Pancreas (tissue), 10 donors: ENCODE measurements around the gene HERC6. TPM values are rescaled to one million over a fixed set of nuclear protein-coding genes. Genes with fewer than 3 reads are reported as not detected.
"Not testable (repeated sequence)": the region's sequence is repeated elsewhere in the genome, so short reads cannot be mapped to it uniquely, and the experiment has no call there.

Experiments used
- ATAC-seq, 4 donors: fragments of 200-7000 bp; cut with Tn5 transposase; one replicate each; pipeline versions ENCODE4 v1.8.0 to v1.9.1; 2020; ENCODE audit warnings: mild to moderate bottlenecking in 4 of 4, moderate library complexity in 4 of 4
- DNase-seq, 6 donors: peaks; one replicate each; pipeline ENCODE4 v3.0.0-alpha.2; 2020
- FAIRE-seq: peaks from 2 replicates; lab custom pipeline; 2012; peaks lifted over from hg19 to GRCh38; lab: Jason Lieb, UNC
- H3K27ac ChIP-seq, 4 donors: fragments of 200-600 bp; sonication (generic); 1 replicate in 3 of 4; 2 replicates in 1 of 4; pipeline versions ENCODE4 v1.5.0 to v1.8.0; 2020
- H3K27me3 ChIP-seq, 4 donors: fragments of 200-600 bp; one replicate each; pipeline ENCODE4 v1.8.0; 2021
- H3K36me3 ChIP-seq, 3 donors: fragments of 200-600 bp; sonication (generic) in 1 of 3; one replicate each; pipeline versions ENCODE4 v1.5.0 to v1.8.0; 2020 to 2021
- H3K4me1 ChIP-seq, 3 donors: fragments of 200-600 bp; one replicate each; pipeline ENCODE4 v1.8.0; 2021
- H3K4me3 ChIP-seq, 4 donors: fragments of 200-600 bp; sonication (generic) in 2 of 4; one replicate each; pipeline versions ENCODE4 v1.5.0 to v1.8.0; 2020 to 2021
- H3K9me3 ChIP-seq, 4 donors: fragments of 200-600 bp; one replicate each; pipeline ENCODE4 v1.8.0; 2021
- WGBS, 2 donors: extraction: QIAGEN DNeasy Blood & Tissue Kit; methylation state at CpG; one replicate each; pipeline ENCODE4 v1.1.7; 2013; 5-methylcytosine and 5-hydroxymethylcytosine counted together
- intact Hi-C, 3 donors: fragments of 100-400 bp; cut with DNase I; formaldehyde crosslinking; loops; one replicate each; pipeline versions ENCODE4 v1.11.1 to v1.14.2; 2022
- polyA plus RNA-seq, 2 donors: library from polyadenylated mRNA; stranded (reverse); fragments of 200-250 nt; gene quantifications; one replicate each; pipeline ENCODE4 v1.2.3, GENCODE V29; 2013
- total RNA-seq, 6 donors: library from RNA; stranded (reverse); fragmentation: NEBNext Ultra II Directional in 4 of 6; extraction: Animal tissue kit (Norgen Biotek cat#: 25700) in 4 of 6; gene quantifications; one replicate each; pipeline versions ENCODE4 v1.2.1 to v1.2.4, GENCODE V29; 2021 to 2023
- TF ChIP-seq, protein P1 (sequence below), 4 donors: fragments of 200-600 bp; sonication (generic) in 3 of 4; IDR thresholded peaks; one replicate each; pipeline versions ENCODE4 v1.5.0 to v1.8.0; 2021; ENCODE audit warnings: antibody characterized with exemption in 4 of 4
- donor health status: healthy with polysubstance abuse.
- donor health status: DM: no; HTN: no; CAD: no; lungs with moderate emphysema.
- donor health status: DM: no; HTN: no; CAD: no.
- donor health status: control.
- donor health status: control.
- donor health status: Bipolar disorder and iron deficiency.
- donor health status: DM: yes; HTN: yes; CAD: no.
- donor health status: DM: no; HTN: no; CAD: no.
- donor health status: DM: no; HTN: no; CAD: no.
- donor health status: DM: yes; HTN: yes; CAD: no.

The HERC6 gene
- total and polyA plus RNA-seq, 8 donors, result 2.6 to 8.3 (median 4.6) TPM

GRCh38 chr4:88419874-88420273 lies 41.2 kb downstream of the HERC6 start:
- H3K9me3 ChIP-seq, result no peaks in the 10 kb centered on the region
- no peaks in the 10 kb centered on the region for H3K36me3 ChIP-seq
- FAIRE-seq, result no peak
- ATAC-seq, result no peak
- no peak for DNase-seq
- H3K27ac ChIP-seq, result no peak overlapping the region
- TF ChIP-seq, protein P1, sequence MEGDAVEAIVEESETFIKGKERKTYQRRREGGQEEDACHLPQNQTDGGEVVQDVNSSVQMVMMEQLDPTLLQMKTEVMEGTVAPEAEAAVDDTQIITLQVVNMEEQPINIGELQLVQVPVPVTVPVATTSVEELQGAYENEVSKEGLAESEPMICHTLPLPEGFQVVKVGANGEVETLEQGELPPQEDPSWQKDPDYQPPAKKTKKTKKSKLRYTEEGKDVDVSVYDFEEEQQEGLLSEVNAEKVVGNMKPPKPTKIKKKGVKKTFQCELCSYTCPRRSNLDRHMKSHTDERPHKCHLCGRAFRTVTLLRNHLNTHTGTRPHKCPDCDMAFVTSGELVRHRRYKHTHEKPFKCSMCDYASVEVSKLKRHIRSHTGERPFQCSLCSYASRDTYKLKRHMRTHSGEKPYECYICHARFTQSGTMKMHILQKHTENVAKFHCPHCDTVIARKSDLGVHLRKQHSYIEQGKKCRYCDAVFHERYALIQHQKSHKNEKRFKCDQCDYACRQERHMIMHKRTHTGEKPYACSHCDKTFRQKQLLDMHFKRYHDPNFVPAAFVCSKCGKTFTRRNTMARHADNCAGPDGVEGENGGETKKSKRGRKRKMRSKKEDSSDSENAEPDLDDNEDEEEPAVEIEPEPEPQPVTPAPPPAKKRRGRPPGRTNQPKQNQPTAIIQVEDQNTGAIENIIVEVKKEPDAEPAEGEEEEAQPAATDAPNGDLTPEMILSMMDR (IDR thresholded peaks at IDR 0.05), result no peak
- no peak overlapping the region for H3K4me3 ChIP-seq
- WGBS, 2 donors, result 34 to 36% methylated on average over 5 of the region's 5 CpGs
- peaks cover 0 to 5% (median 0%) of the 10 kb centered on the region in 3 donors for H3K4me1 ChIP-seq
- no peaks in the 10 kb centered on the region for H3K27me3 ChIP-seq
- intact Hi-C loops, result no loop called here

DNA sequence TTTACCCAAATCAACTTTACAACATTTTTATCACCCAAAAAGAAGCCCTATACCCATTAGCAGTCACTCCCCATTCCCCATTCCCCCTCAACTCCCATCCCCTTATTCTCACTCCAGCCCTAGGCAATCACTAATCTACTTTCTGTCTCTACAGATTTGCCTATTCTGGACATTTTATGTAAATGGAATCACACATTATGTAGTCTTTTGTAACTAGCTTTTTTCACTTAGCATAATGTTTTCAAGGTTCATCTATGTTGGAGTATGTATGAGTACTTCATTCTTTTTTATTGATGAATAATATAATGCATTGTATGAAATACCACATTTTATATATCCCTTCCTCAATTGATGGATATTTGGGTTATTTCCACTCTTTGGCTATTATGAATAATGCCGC lies 42.2 kb downstream of the HERC6 start:
- no peak for FAIRE-seq
- no peak for DNase-seq
- Histone ChIP-seq H3K27ac (no peak overlapping the region), H3K27me3 (no peaks in the 10 kb centered on the region), H3K4me1 (peaks cover 0 to 5% (median 0%) of the 10 kb centered on the region in 3 donors), H3K36me3 (no peaks in the 10 kb centered on the region), H3K9me3 (no peaks in the 10 kb centered on the region), H3K4me3 (no peak overlapping the region)
- TF ChIP-seq, protein P1 (IDR thresholded peaks at IDR 0.05), result no peak
- WGBS, 2 donors, result 98 to 100% methylated on average over 1 of the region's 1 CpG
- intact Hi-C loops, result no loop called here
- ATAC-seq, result no peak

- 89 to 96% methylated on average over 2 of the region's 2 CpGs for WGBS, 2 donors
- H3K4me3 ChIP-seq, result no peak overlapping the region
Measured at GRCh38 chr4:88422403-88422802, 43.8 kb downstream of the HERC6 start.

GRCh38 chr4:88429401-88429800 lies 50.7 kb downstream of the HERC6 start:
- 64 to 85% methylated on average over 1 of the region's 1 CpG for WGBS, 2 donors
- ATAC-seq, result no peak
- no peak for DNase-seq
- intact Hi-C loops, result no loop called here
- no peaks in the 10 kb centered on the region for H3K27me3 ChIP-seq
- H3K4me1 ChIP-seq, result no peaks in the 10 kb centered on the region
- no peaks in the 10 kb centered on the region for H3K36me3 ChIP-seq
- TF ChIP-seq, protein P1 (IDR thresholded peaks at IDR 0.05), result no peak
- no peak overlapping the region for H3K27ac ChIP-seq
- H3K4me3 ChIP-seq, result no peak overlapping the region
- H3K9me3 ChIP-seq, result no peaks in the 10 kb centered on the region
- no peak for FAIRE-seq

More at GRCh38 chr4:88422403-88422802, 43.8 kb downstream of the HERC6 start:
- ATAC-seq (no peak), DNase-seq (no peak), FAIRE-seq (no peak)
- Histone ChIP-seq H3K27me3 (no peaks in the 10 kb centered on the region), H3K4me1 (peaks cover 0 to 5% (median 0%) of the 10 kb centered on the region in 3 donors), H3K27ac (no peak overlapping the region), H3K9me3 (no peaks in the 10 kb centered on the region), H3K36me3 (no peaks in the 10 kb centered on the region)
- TF ChIP-seq, protein P1 (IDR thresholded peaks at IDR 0.05), result no peak
- intact Hi-C loops, result no loop called here

GRCh38 chr4:88435987-88436693 lies 57.5 kb downstream of the HERC6 start:
- FAIRE-seq (no peak), DNase-seq (no peak), ATAC-seq (no peak)
- no peaks in the 10 kb centered on the region for H3K36me3 ChIP-seq
- no peaks in the 10 kb centered on the region for H3K4me1 ChIP-seq
- WGBS, 2 donors, result 90 to 97% methylated on average over 1 of the region's 1 CpG
- intact Hi-C loops, result no loop called here
- TF ChIP-seq, protein P1 (IDR thresholded peaks at IDR 0.05), result no peak
- H3K4me3 ChIP-seq, result no peak overlapping the region
- no peaks in the 10 kb centered on the region for H3K9me3 ChIP-seq
- H3K27me3 ChIP-seq, result no peaks in the 10 kb centered on the region
- H3K27ac ChIP-seq, result no peak overlapping the region

DNA sequence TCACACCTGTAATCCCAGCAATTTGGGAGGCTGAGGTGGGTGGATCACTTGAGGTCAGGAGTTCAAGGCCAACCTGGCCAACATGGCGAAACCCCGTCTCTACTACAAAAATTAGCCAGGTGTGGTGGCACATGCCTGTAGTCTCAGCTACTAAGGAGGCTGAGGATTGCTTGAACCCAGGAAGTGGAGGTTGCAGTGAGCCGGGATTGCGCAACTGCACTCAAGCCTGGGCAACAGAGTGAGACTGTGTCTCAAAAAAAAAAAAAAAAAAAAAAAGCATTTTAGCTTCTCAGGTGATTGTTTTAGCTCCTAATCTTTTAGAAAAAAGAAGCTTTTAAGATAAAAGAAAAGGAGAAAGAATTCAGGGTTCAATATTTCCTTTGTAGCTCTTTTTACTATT lies 59.2 kb downstream of the HERC6 start:
- H3K27me3 ChIP-seq, H3K36me3 ChIP-seq, intact Hi-C loops, H3K27ac ChIP-seq, H3K4me3 ChIP-seq, H3K4me1 ChIP-seq, DNase-seq, H3K9me3 ChIP-seq, FAIRE-seq, ATAC-seq: not testable (repeated sequence)
- WGBS, 2 donors, result 96 to 98% methylated on average over 4 of the region's 4 CpGs
